ENCODE data around the gene ZNF541.
"Not testable (repeated sequence)": the region's sequence is repeated elsewhere in the genome, so short reads cannot be mapped to it uniquely, and the experiment has no call there.

ZNF541 gene

GRCh38 chr19:47573071-47574026, at the start of gene ZNF541:
Gene ZNF541 (minus strand): TSS chr19:47573148. CDS start chr19:47555856, 17,292 bp downstream.
- DNase-seq, result no peak

- no peak for DNase-seq
Observed at GRCh38 chr19:47619763-47620162, 46.8 kb upstream of the ZNF541 start.

- no peak for DNase-seq
Observed at GRCh38 chr19:47618771-47619170, 45.8 kb upstream of the ZNF541 start.

- no peak for DNase-seq
Observed at GRCh38 chr19:47615714-47616113, 42.8 kb upstream of the ZNF541 start.

- DNase-seq, result no peak
Observed at GRCh38 chr19:47615230-47615629, 42.3 kb upstream of the ZNF541 start.

GRCh38 chr19:47614559-47614958, 41.6 kb upstream of the ZNF541 start:
- DNase-seq, result no peak

- no peak for DNase-seq
Observed at GRCh38 chr19:47614021-47614295, 41.0 kb upstream of the ZNF541 start.

- DNase-seq, result no peak
Observed at GRCh38 chr19:47613165-47614020, 40.4 kb upstream of the ZNF541 start.

- DNase-seq, result no peak
Observed at GRCh38 chr19:47610902-47611301, 38.0 kb upstream of the ZNF541 start.

GRCh38 chr19:47609906-47610894, 37.3 kb upstream of the ZNF541 start:
- DNase-seq, result no peak

- peak; percentile 37 for DNase-seq
Observed at GRCh38 chr19:47608969-47609905, 36.3 kb upstream of the ZNF541 start, which contains the start of gene BICRA. Gene BICRA (plus strand): TSS chr19:47609134. CDS start chr19:47673575, 64,441 bp downstream.

- DNase-seq, result peak; percentile 73
Observed at GRCh38 chr19:47608074-47608918, 35.3 kb upstream of the ZNF541 start.

GRCh38 chr19:47607564-47608073, 34.7 kb upstream of the ZNF541 start:
- DNase-seq, result no peak

- DNase-seq, result no peak
Observed at GRCh38 chr19:47603706-47604565, 31.0 kb upstream of the ZNF541 start.

- no peak for DNase-seq
Observed at GRCh38 chr19:47601180-47601904, 28.4 kb upstream of the ZNF541 start.

GRCh38 chr19:47600246-47601179, 27.6 kb upstream of the ZNF541 start:
- peak; percentile 95 for DNase-seq

- DNase-seq, result not testable (repeated sequence)
Observed at GRCh38 chr19:47599671-47600245, 26.8 kb upstream of the ZNF541 start.
